SU-DHL-6 (cell line): ENCODE results near the gene BEND7.

Experiments used
- H2AFZ ChIP-seq: fragments of 200-600 bp; sonication (generic); 2 replicates; pipeline ENCODE4 v1.6.1; 2014; ENCODE audit warnings: low read depth, mild to moderate bottlenecking, moderate library complexity, mixed read lengths, antibody characterized with exemption, low read length; ENCODE audit not compliant: severe bottlenecking
- H3F3A ChIP-seq: fragments of 200-600 bp; shearing (Covaris generic); 2 replicates; pipeline ENCODE4 v1.6.0; 2016; ENCODE audit warnings: antibody characterized with exemption, mild to moderate bottlenecking; ENCODE audit not compliant: insufficient read depth
- H3K27ac ChIP-seq: fragments of 200-600 bp; sonication (generic); 2 replicates; pipeline ENCODE4 v1.5.1; 2016; ENCODE audit warnings: low read depth, mild to moderate bottlenecking, low read length, moderate library complexity, mixed read lengths
- H3K27me3 ChIP-seq: fragments of 200-600 bp; sonication (generic), shearing (Covaris generic); 2 replicates; pipeline ENCODE4 v1.6.0; 2014; ENCODE audit warnings: mild to moderate bottlenecking, low read length
- H3K36me3 ChIP-seq: fragments of 200-600 bp; sonication (generic); 2 replicates; pipeline ENCODE4 v1.6.1; 2014; ENCODE audit warnings: mild to moderate bottlenecking, low read length, mixed read lengths
- H3K4me2 ChIP-seq: fragments of 300-600, 200-600 bp; shearing (Covaris generic), sonication (generic); 2 replicates; pipeline ENCODE4 v1.6.0; 2014; ENCODE audit warnings: low read length, low read depth, mild to moderate bottlenecking; ENCODE audit not compliant: poor library complexity, severe bottlenecking
- H3K4me3 ChIP-seq: fragments of 200-600 bp; sonication (generic); 2 replicates; pipeline ENCODE4 v1.5.1; 2014; ENCODE audit warnings: antibody characterized with exemption, low read length, mild to moderate bottlenecking, mixed read lengths; ENCODE audit not compliant: insufficient read depth, poor library complexity, severe bottlenecking
- H3K79me2 ChIP-seq: fragments of 200-600 bp; sonication (generic); 2 replicates; pipeline ENCODE4 v1.6.1; 2014; ENCODE audit warnings: mild to moderate bottlenecking, low read length, moderate library complexity; ENCODE audit not compliant: insufficient read depth
- H3K9ac ChIP-seq: fragments of 200-600 bp; sonication (generic); 2 replicates; pipeline ENCODE4 v1.7.0; 2014; ENCODE audit warnings: mild to moderate bottlenecking, low read length
- H3K9me2 ChIP-seq: fragments of 200-600 bp; sonication (generic); replicated peaks from 2 replicates; pipeline ENCODE4 v1.6.1; 2014; ENCODE audit warnings: low read length; ENCODE audit not compliant: insufficient read depth
- H3K9me3 ChIP-seq: fragments of 200-600 bp; sonication (generic); 2 replicates; pipeline ENCODE4 v1.6.1; 2014; ENCODE audit warnings: low read length, mixed read lengths; ENCODE audit not compliant: insufficient read depth
- H4K20me1 ChIP-seq: fragments of 200-600 bp; sonication (generic); 2 replicates; pipeline ENCODE4 v1.6.1; 2014; ENCODE audit warnings: low read depth, mild to moderate bottlenecking, antibody characterized with exemption, low read length, moderate library complexity, mixed read lengths
- CTCF ChIP-seq: fragments of 200-600 bp; sonication (generic); IDR thresholded peaks from one replicate; pipeline ENCODE4 v1.5.1; 2017; ENCODE audit warnings: antibody characterized with exemption, mild to moderate bottlenecking, low read length, moderate library complexity; ENCODE audit not compliant: insufficient read depth, poor library complexity, severe bottlenecking
- EZH2phosphoT487 ChIP-seq: fragments of 200-600 bp; sonication (generic), shearing (Covaris generic); conservative IDR thresholded peaks from 2 replicates; pipeline ENCODE4 v1.6.1; 2018; ENCODE audit warnings: mild to moderate bottlenecking, antibody characterized with exemption, low read length, moderate library complexity, mixed read lengths

The BEND7 gene

GRCh38 chr10:13462551-13462950 lies 66.3 kb downstream of the BEND7 start:
- Histone ChIP-seq H4K20me1 (no peaks in the 10 kb centered on the region), H3F3A (no peaks in the 10 kb centered on the region), H3K4me3 (no peak overlapping the region), H3K27me3 (peaks cover 3% of the 10 kb centered on the region; the same call in 1 of the 2 replicates), H2AFZ (no peak overlapping the region), H3K79me2 (no peaks in the 10 kb centered on the region), H3K4me2 (no peak overlapping the region), H3K9ac (no peak overlapping the region), H3K36me3 (no peaks in the 10 kb centered on the region), H3K9me3 (no peaks in the 10 kb centered on the region), H3K9me2 (no peaks in the 10 kb centered on the region), H3K27ac (no peak overlapping the region)
- TF ChIP-seq EZH2phosphoT487 (no peak), CTCF (no peak)

DNA sequence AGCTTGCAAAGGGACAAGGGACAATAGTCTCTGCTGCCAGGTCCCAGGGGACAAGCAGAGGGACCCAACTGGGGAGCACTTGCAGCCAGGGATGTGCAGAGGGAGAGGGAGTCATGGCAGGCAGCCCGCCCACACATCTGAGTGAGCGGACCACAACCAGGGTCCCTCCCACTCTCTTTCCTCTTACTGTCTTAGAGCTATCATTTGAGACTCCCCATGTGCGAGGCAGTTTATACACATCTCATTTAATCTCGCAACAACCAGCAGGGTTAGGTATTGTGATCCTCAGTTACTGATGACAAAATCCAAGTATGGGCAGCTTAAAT lies 70.2 kb downstream of the BEND7 start:
- TF ChIP-seq EZH2phosphoT487, result no peak
- TF ChIP-seq CTCF, result no peak
- no peaks in the 10 kb centered on the region for H3K9me3 ChIP-seq
- no peaks in the 10 kb centered on the region for H3K36me3 ChIP-seq
- H3K79me2 ChIP-seq, result no peaks in the 10 kb centered on the region
- no peak overlapping the region for H3K4me2 ChIP-seq
- H3F3A ChIP-seq, result no peaks in the 10 kb centered on the region
- no peak overlapping the region for H3K27ac ChIP-seq
- no peak overlapping the region for H3K9ac ChIP-seq
- H3K27me3 ChIP-seq, result peaks cover 3% of the 10 kb centered on the region; the same call in 1 of the 2 replicates
- H2AFZ ChIP-seq, result no peak overlapping the region
- no peaks in the 10 kb centered on the region for H3K9me2 ChIP-seq
- H3K4me3 ChIP-seq, result no peak overlapping the region
- no peaks in the 10 kb centered on the region for H4K20me1 ChIP-seq

GRCh38 chr10:13457958-13458686 lies 70.7 kb downstream of the BEND7 start:
- TF ChIP-seq EZH2phosphoT487 (no peak), CTCF (no peak)
- no peak overlapping the region for H3K4me3 ChIP-seq
- no peaks in the 10 kb centered on the region for H3K9me3 ChIP-seq
- H3K27ac ChIP-seq, result no peak overlapping the region
- H3F3A ChIP-seq, result no peaks in the 10 kb centered on the region
- H3K4me2 ChIP-seq, result no peak overlapping the region
- H3K36me3 ChIP-seq, result no peaks in the 10 kb centered on the region
- no peaks in the 10 kb centered on the region for H3K79me2 ChIP-seq
- peaks cover 3% of the 10 kb centered on the region; the same call in 1 of the 2 replicates for H3K27me3 ChIP-seq
- H3K9me2 ChIP-seq, result no peaks in the 10 kb centered on the region
- no peak overlapping the region for H3K9ac ChIP-seq
- no peak overlapping the region for H2AFZ ChIP-seq
- H4K20me1 ChIP-seq, result no peaks in the 10 kb centered on the region
